Subcutaneous abdominal adipose tissue (tissue), 5 donors: Measurements from ENCODE around the gene NOL4L.
A peak's percentile ranks its signal among the peaks of the same experiment; 100 is the strongest.

Source experiments
- H3K27ac ChIP-seq: one replicate; pipeline ENCODE4 v1.7.0; 2013; ENCODE audit warnings: low read depth, mild to moderate bottlenecking, inconsistent platforms, low read length, moderate library complexity
- H3K27me3 ChIP-seq, 5 donors: one replicate each; pipeline ENCODE4 v1.7.0; 2013; ENCODE audit warnings: low read length in 5 of 5, inconsistent platforms in 1 of 5; ENCODE audit not compliant: control insufficient read depth in 5 of 5, insufficient read depth in 4 of 5
- H3K36me3 ChIP-seq, 5 donors: one replicate each; pipeline ENCODE4 v1.7.0; 2013; ENCODE audit warnings: low read length in 5 of 5; ENCODE audit not compliant: control insufficient read depth in 5 of 5, insufficient read depth in 5 of 5
- H3K4me1 ChIP-seq, 5 donors: one replicate each; pipeline ENCODE4 v1.7.0; 2013; ENCODE audit warnings: low read length in 5 of 5, mild to moderate bottlenecking in 3 of 5, moderate library complexity in 1 of 5; ENCODE audit not compliant: control insufficient read depth in 5 of 5, insufficient read depth in 5 of 5
- H3K4me3 ChIP-seq, 5 donors: one replicate each; pipeline ENCODE4 v1.7.0; 2013; ENCODE audit warnings: low read length in 5 of 5, low read depth in 1 of 5
- H3K9ac ChIP-seq, 5 donors: one replicate each; pipeline ENCODE4 v1.7.0; 2013; ENCODE audit warnings: low read length in 5 of 5, mild to moderate bottlenecking in 4 of 5, moderate library complexity in 3 of 5
- H3K9me3 ChIP-seq, 5 donors: one replicate each; pipeline ENCODE4 v1.7.0; 2013; ENCODE audit warnings: low read length in 5 of 5; ENCODE audit not compliant: control insufficient read depth in 5 of 5
- donor health status: healthy.
- donor health status: healthy.
- donor health status: healthy.
- donor health status: healthy.
- donor health status: healthy.

Gene NOL4L

DNA sequence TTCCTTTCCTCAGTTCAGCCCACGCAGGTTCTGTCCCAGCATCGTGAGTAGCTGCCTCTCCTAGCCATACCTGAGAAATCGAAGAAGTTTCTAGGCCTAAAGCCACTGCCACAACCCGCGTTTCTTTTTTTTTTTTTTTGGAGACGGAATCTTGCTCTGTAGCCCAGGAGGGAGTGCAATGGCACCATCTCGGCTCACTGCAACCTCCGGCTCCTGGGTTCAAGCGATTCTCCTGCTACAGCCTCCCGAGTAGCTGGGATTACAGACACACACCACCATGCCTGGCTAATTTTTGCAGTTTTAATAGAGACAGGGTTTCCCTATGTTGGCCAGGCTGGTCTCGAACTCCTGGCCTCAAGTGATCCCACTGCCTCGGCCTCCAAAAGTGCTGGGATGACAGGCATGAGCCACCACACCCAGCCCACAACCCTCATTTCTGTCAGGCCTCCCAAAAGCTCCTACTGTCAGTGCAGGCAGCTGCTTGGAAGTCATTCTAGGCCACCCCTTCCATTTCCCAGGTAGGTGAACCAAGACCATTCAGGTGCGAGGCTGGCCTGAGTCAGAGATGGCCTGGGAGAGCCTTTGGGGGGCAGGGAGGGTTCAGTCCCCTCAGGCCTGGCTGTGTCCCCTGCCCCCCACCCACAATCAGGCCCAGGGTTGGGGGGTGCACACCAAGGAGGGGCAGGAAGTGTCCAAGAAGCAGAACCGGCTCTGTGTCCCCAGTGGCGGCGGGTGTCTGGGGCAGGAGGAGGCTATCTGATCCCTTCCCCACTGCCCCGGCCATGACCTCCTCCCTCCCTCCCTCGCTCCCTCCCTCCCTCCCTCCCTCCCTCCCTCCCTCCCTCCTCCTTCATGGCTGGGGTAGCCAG is 47.2 kb downstream of the NOL4L start:
- H3K4me1 ChIP-seq: peaks cover 2 to 45% (median 30%) of the 10 kb centered on the region in 5 donors
- no peak overlapping the region for H3K27ac ChIP-seq
- H3K9ac ChIP-seq: peak overlapping the region in 1 of 5 donors; percentile 71
- H3K27me3 ChIP-seq: peaks cover 0 to 13% (median 0%) of the 10 kb centered on the region in 5 donors
- no peaks in the 10 kb centered on the region for H3K36me3 ChIP-seq
- no peaks in the 10 kb centered on the region for H3K9me3 ChIP-seq
- H3K4me3 ChIP-seq: peak overlapping the region; percentile 59 to 69 (median 62)

- H3K9me3 ChIP-seq: no peaks in the 10 kb centered on the region
- H3K4me1 ChIP-seq: peaks cover 2 to 45% (median 30%) of the 10 kb centered on the region in 5 donors
- peaks cover 0 to 13% (median 0%) of the 10 kb centered on the region in 5 donors for H3K27me3 ChIP-seq
- H3K27ac ChIP-seq: no peak overlapping the region
- H3K4me3 ChIP-seq: peak overlapping the region; percentile 59 to 69 (median 62)
- no peaks in the 10 kb centered on the region for H3K36me3 ChIP-seq
- H3K9ac ChIP-seq: peak overlapping the region in 2 of 5 donors; percentile 38 to 71
Observed at GRCh38 chr20:32536851-32537656, 48.1 kb downstream of the NOL4L start.

DNA sequence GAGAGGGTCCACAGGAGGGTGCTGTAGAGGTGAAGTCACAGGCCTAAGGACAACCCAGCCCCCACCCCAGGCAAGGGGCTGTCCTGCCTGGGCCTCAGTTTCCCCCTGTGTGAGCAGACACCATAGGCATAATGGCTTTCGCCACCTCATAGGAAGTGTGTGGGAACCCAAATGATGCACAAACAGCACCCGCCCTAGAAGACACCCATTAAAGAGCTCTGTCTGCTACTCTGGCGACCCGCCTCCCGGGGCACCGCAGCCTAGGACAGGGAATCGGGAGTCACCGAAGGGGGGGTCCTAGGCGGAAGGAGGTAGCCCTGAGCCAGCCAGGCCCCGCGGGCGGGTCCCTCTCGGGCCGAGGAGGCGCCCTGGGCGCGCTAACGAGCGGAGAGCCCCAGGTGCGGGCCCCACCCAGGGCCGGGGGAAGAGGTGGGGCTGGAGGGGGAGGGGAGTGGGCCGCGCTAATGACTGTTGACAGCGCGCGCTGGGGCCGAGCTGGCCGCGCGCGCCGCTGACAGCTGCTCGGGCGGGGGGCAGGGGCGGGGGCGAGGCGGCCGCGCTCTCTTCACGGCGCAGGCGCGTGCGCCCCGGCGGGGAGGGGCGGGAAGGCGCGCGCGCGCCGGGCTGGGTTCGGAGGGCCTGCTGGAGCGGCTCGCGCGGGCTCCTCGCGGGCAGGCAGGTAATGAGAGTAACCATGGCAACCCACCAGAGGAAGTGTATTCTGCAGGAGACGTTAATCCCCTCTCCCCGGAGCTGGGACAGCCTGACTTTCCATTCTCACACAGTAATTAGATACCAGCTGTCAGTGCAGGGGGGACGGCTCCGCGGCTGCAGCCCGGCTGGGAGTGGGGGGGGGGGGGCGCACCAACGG is 48.9 kb downstream of the NOL4L start:
- peaks cover 2 to 45% (median 30%) of the 10 kb centered on the region in 5 donors for H3K4me1 ChIP-seq
- no peaks in the 10 kb centered on the region for H3K36me3 ChIP-seq
- H3K27ac ChIP-seq: no peak overlapping the region
- peaks cover 0 to 13% (median 0%) of the 10 kb centered on the region in 5 donors for H3K27me3 ChIP-seq
- H3K4me3 ChIP-seq: peak overlapping the region; percentile 49 to 63 (median 58)
- no peaks in the 10 kb centered on the region for H3K9me3 ChIP-seq
- H3K9ac ChIP-seq: peak overlapping the region in 1 of 5 donors; percentile 11

DNA sequence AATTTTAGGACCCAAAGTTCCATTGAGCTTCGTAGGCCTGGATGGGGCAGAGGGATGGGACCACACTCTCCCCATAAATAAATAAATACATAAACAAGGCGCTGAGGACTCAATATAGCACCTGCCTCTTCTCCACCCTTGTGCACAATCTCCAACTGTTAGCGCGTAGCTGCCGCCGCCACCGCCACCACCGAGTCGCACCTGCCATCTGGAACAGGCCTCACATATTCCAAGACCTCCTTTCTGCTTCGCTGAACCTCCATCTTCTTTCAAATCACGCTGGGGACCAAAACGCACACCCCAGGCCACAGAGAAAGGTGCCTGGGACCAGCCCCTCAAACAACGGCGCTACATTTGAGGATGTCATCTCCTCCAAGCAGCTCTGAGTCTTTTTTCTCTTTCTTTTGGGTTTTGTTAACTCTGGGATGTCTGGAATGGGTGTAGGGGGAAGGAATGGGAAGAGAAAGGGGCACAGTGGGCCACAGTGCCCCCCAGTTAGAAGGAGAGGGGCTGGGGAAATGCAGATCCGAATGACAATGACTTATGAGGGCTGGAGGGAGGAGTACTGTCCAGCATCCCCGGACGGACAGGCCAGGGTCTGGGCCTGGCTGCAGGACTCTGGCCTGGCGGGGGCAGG is 49.7 kb downstream of the NOL4L start:
- no peak overlapping the region for H3K9ac ChIP-seq
- peak overlapping the region in 2 of 5 donors; percentile 50 to 63 for H3K4me3 ChIP-seq
- peaks cover 2 to 41% (median 30%) of the 10 kb centered on the region in 5 donors for H3K4me1 ChIP-seq
- H3K36me3 ChIP-seq: no peaks in the 10 kb centered on the region
- H3K27me3 ChIP-seq: peaks cover 0 to 13% (median 0%) of the 10 kb centered on the region in 5 donors
- H3K9me3 ChIP-seq: no peaks in the 10 kb centered on the region
- H3K27ac ChIP-seq: no peak overlapping the region

- H3K4me1 ChIP-seq: peaks cover 2 to 35% (median 29%) of the 10 kb centered on the region in 5 donors
Observed at GRCh38 chr20:32534661-32535240, 50.4 kb downstream of the NOL4L start.

DNA sequence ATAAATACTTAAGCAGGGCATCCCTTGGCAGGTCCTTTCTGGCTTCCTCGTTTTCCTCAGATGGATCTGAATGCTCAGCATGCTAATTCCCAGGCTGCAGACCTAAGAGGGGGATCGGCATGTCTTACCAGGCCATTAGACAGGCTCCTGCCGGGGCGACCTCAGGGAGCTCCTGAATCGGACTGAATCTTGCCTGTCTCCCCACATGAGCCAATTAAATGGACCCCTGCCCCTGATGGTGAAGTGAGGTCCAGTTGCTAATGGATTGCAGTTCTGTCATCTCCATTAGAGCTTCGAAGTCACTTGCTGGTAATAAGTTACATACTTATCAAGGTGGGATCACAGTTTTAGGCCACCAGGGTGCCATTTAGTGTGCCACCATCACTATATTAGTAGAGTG is 51.4 kb downstream of the NOL4L start:
- Histone ChIP-seq H3K9ac (no peak overlapping the region), H3K36me3 (no peaks in the 10 kb centered on the region), H3K4me3 (no peak overlapping the region), H3K27me3 (peaks cover 0 to 10% (median 0%) of the 10 kb centered on the region in 5 donors), H3K4me1 (peaks cover 0 to 25% (median 22%) of the 10 kb centered on the region in 5 donors), H3K27ac (no peak overlapping the region), H3K9me3 (no peaks in the 10 kb centered on the region)

More at GRCh38 chr20:32534661-32535240, 50.4 kb downstream of the NOL4L start:
- no peak overlapping the region for H3K27ac ChIP-seq
- no peaks in the 10 kb centered on the region for H3K9me3 ChIP-seq
- no peaks in the 10 kb centered on the region for H3K36me3 ChIP-seq
- no peak overlapping the region for H3K4me3 ChIP-seq
- no peak overlapping the region for H3K9ac ChIP-seq
- peaks cover 0 to 13% (median 0%) of the 10 kb centered on the region in 5 donors for H3K27me3 ChIP-seq

DNA sequence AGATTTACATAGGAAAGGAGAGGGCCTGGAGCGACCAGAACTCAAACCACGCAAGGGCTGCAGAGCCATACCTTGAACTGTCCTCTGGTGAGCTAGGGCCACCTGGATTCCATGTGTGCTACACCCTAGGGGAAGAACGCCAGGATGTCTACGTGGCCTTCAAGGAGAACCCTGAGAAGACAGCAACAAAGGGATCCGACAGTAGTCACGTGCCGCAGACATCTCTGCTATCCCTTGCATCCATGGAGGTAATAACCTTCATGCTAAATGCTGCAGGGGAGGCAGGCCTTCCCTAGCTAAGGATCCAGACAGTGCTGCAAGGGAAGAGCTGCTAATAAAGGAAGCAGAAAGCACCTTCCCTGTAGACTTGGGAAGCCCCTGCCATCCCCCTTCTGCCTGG is 52.9 kb downstream of the NOL4L start:
- no peak overlapping the region for H3K27ac ChIP-seq

GRCh38 chr20:32528905-32529670 is 56.0 kb downstream of the NOL4L start:
- Histone ChIP-seq H3K9me3 (no peaks in the 10 kb centered on the region), H3K36me3 (no peaks in the 10 kb centered on the region), H3K9ac (no peak overlapping the region), H3K27me3 (no peaks in the 10 kb centered on the region), H3K4me1 (peaks cover 2 to 36% (median 28%) of the 10 kb centered on the region in 5 donors), H3K4me3 (no peak overlapping the region), H3K27ac (no peak overlapping the region)

More for the DNA sequence above, 52.9 kb downstream of the NOL4L start:
- Histone ChIP-seq H3K9ac (no peak overlapping the region), H3K36me3 (no peaks in the 10 kb centered on the region), H3K4me3 (no peak overlapping the region), H3K27me3 (peaks cover 0 to 3% (median 0%) of the 10 kb centered on the region in 5 donors), H3K4me1 (peaks cover 0 to 25% (median 21%) of the 10 kb centered on the region in 5 donors), H3K9me3 (no peaks in the 10 kb centered on the region)
